H1 (cell line): ENCODE results near the gene PIEZO1. TPM values are rescaled to one million over a fixed set of nuclear protein-coding genes. Genes with fewer than 3 reads are reported as not detected.

ENCODE experiments used
- ASH2L ChIP-seq: fragments of 200-600, 300-600 bp; sonication (generic); IDR thresholded peaks from one replicate; pipeline ENCODE4 v1.7.1; 2017; ENCODE audit warnings: low read length
- CHD2 ChIP-seq: IDR thresholded peaks from 2 replicates; pipeline ENCODE4 v1.6.1; 2012; ENCODE audit warnings: low read length, improper control_type of control experiment
- CREB1 ChIP-seq: IDR thresholded peaks from 2 replicates; pipeline ENCODE4 v1.6.1; 2012; ENCODE audit warnings: inconsistent platforms
- HDAC2 ChIP-seq, 2 experiments: fragments of 300-600 bp in 1 of 2; sonication (generic) in 1 of 2; IDR thresholded peaks; 2 replicates each; pipeline ENCODE4 v1.6.1; 2011 to 2012; ENCODE audit warnings: low read depth in 2 of 2, low read length in 2 of 2, mild to moderate bottlenecking in 2 of 2, moderate library complexity in 2 of 2, borderline replicate concordance in 1 of 2, inconsistent platforms in 1 of 2
- KDM4A ChIP-seq: IDR thresholded peaks from one replicate; pipeline ENCODE4 v1.7.1; 2012; ENCODE audit warnings: low read depth, mild to moderate bottlenecking, moderate library complexity, low read length, inconsistent platforms; ENCODE audit not compliant: severe bottlenecking
- TAF7 ChIP-seq: optimal IDR thresholded peaks from 2 replicates; pipeline ENCODE3; 2011; ENCODE audit warnings: low read depth, mild to moderate bottlenecking, inconsistent platforms, low read length, moderate library complexity, borderline replicate concordance
- YY1 ChIP-seq: IDR thresholded peaks from 2 replicates; pipeline ENCODE4 v1.6.1; 2011; ENCODE audit warnings: low read depth, mild to moderate bottlenecking, low read length
- polyA plus RNA-seq, 7 experiments: library from polyadenylated mRNA; depleted of rRNA in 3 of 7; stranded (reverse) in 5 of 7; unstranded in 2 of 7; fragments of >200 nt in 5 of 7; fragments of 200-250 nt in 2 of 7; gene quantifications; 1 replicate in 5 of 7; 2 replicates in 1 of 7; 4 replicates in 1 of 7; pipeline versions ENCODE4 v1.2.1 to v1.2.3, GENCODE V29; 2011 to 2013; ENCODE audit warnings: missing spikeins in 2 of 7, mixed read lengths in 2 of 7
- total RNA-seq: library from RNA; stranded (reverse); fragmentation: NEBNext Ultra II Directional; extraction: Animal tissue kit (Norgen Biotek cat#: 25700); gene quantifications from 2 replicates; pipeline ENCODE4 v1.2.1, GENCODE V29; 2021
- TF ChIP-seq, protein P1 (sequence below): IDR thresholded peaks from 2 replicates; pipeline ENCODE4 v1.6.1; 2012; ENCODE audit warnings: inconsistent platforms

Gene PIEZO1
- total and polyA plus RNA-seq, 2 of the 8 experiments (the other 6 are each of a cell fraction or from before 2014, with no cell fraction given) = 42.3 to 67.5 TPM

DNA sequence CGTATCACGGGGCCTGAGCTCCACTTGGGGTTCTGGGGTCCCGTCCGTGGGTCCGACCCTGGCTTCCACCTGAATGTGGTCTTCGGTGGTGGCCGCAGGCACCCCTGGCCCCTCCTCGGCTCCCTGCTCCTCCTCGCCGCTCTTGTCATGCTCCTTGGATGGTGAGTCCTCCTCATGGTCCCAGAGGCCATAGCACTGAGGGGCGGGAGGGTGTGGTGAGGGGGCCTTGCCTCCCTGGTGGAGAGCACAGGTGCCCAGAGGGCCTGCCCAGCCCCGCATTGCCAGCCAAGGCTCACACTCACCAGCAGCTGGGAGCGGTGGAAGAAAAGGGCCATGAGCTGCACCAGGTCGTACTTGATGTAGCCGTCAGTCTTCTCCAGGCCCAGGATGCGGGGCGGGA lies 63.8 kb downstream of the PIEZO1 start (continued):
- no peak for TF ChIP-seq ASH2L
- TF ChIP-seq HDAC2 (IDR thresholded peaks at IDR 0.05; ENCODE audit: borderline replicate concordance in 1 of 2, low read depth in 2 of 2, low read length in 2 of 2) = no peak
- TF ChIP-seq YY1 = no peak
- no peak for TF ChIP-seq TAF7
- TF ChIP-seq, protein P1, sequence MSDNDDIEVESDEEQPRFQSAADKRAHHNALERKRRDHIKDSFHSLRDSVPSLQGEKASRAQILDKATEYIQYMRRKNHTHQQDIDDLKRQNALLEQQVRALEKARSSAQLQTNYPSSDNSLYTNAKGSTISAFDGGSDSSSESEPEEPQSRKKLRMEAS = no peak
- no peak for TF ChIP-seq CREB1
- no peak for TF ChIP-seq KDM4A
- no peak for TF ChIP-seq CHD2
